Keratinocyte (primary cell): Measurements from ENCODE around the gene ANKS1B.

Experiments used
- CTCF ChIP-seq, 3 experiments: IDR thresholded peaks in 1 of 3; conservative IDR thresholded peaks in 1 of 3; optimal IDR thresholded peaks in 1 of 3; 2 replicates in 2 of 3; 3 replicates in 1 of 3; pipeline versions ENCODE3 to v1.5.1; 2011; ENCODE audit warnings: low read length in 3 of 3, mild to moderate bottlenecking in 3 of 3, moderate library complexity in 2 of 3, control low read depth in 1 of 3, inconsistent platforms in 1 of 3; ENCODE audit not compliant: insufficient read depth in 2 of 3; ENCODE audit errors: extremely low read depth in 1 of 3
- EZH2 ChIP-seq: IDR thresholded peaks from one replicate; pipeline ENCODE4 v1.6.1; 2012; ENCODE audit warnings: inconsistent platforms, mild to moderate bottlenecking, low read length, moderate library complexity

- no peak for TF ChIP-seq CTCF (optimal IDR thresholded peaks at IDR 0.05 in 1 of 3, IDR thresholded peaks at IDR 0.05 in 1 of 3, conservative IDR thresholded peaks at IDR 0.05 in 1 of 3; ENCODE audit: extremely low read depth in 1 of 3, insufficient read depth in 2 of 3, low read length in 3 of 3)
- no peak for TF ChIP-seq EZH2
These were observed 640.8 kb downstream of the ANKS1B start for GRCh38 chr12:99343960-99344359.
